Measurements from ENCODE around the gene ADD2. TPM values are rescaled to one million over a fixed set of nuclear protein-coding genes. Genes with fewer than 3 reads are reported as not detected.

The ADD2 gene
- total and polyA plus RNA-seq, 2 experiments from 2014 or later, result 34.6 to 223 TPM

DNA sequence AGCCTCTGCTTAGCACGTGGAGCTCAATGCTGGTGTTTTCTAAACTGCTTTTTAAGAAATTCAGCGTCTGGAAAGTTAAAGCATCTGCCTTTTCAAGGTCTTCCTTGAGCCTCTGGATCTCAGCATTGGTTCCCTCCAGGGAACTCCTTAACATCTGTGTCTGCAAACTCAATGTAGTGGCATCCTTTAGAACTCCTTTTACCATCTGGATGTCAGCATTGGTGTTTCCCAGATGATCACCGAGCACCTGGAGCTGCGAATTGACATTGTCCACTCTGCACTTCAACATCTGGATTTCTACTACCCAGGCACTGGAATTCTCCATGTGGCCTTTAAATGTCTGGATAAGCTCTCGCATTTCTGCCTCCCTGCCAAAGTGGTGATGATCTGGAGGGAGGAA lies 48.7 kb upstream of the ADD2 start (continued):
- TF ChIP-seq, protein P1, sequence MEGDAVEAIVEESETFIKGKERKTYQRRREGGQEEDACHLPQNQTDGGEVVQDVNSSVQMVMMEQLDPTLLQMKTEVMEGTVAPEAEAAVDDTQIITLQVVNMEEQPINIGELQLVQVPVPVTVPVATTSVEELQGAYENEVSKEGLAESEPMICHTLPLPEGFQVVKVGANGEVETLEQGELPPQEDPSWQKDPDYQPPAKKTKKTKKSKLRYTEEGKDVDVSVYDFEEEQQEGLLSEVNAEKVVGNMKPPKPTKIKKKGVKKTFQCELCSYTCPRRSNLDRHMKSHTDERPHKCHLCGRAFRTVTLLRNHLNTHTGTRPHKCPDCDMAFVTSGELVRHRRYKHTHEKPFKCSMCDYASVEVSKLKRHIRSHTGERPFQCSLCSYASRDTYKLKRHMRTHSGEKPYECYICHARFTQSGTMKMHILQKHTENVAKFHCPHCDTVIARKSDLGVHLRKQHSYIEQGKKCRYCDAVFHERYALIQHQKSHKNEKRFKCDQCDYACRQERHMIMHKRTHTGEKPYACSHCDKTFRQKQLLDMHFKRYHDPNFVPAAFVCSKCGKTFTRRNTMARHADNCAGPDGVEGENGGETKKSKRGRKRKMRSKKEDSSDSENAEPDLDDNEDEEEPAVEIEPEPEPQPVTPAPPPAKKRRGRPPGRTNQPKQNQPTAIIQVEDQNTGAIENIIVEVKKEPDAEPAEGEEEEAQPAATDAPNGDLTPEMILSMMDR (conservative IDR thresholded peaks at IDR 0.05; ENCODE audit: low read depth in 2 of 2), result no peak
- TF ChIP-seq ZNF114 (CRISPR knock-in tag; IDR thresholded peaks at IDR 0.05) (no peak), EZH2 (IDR thresholded peaks at IDR 0.05; ENCODE audit: low read depth, unreplicated experiment) (no peak), POLR2AphosphoS5 (IDR thresholded peaks at IDR 0.05; ENCODE audit: low read depth) (no peak)

DNA sequence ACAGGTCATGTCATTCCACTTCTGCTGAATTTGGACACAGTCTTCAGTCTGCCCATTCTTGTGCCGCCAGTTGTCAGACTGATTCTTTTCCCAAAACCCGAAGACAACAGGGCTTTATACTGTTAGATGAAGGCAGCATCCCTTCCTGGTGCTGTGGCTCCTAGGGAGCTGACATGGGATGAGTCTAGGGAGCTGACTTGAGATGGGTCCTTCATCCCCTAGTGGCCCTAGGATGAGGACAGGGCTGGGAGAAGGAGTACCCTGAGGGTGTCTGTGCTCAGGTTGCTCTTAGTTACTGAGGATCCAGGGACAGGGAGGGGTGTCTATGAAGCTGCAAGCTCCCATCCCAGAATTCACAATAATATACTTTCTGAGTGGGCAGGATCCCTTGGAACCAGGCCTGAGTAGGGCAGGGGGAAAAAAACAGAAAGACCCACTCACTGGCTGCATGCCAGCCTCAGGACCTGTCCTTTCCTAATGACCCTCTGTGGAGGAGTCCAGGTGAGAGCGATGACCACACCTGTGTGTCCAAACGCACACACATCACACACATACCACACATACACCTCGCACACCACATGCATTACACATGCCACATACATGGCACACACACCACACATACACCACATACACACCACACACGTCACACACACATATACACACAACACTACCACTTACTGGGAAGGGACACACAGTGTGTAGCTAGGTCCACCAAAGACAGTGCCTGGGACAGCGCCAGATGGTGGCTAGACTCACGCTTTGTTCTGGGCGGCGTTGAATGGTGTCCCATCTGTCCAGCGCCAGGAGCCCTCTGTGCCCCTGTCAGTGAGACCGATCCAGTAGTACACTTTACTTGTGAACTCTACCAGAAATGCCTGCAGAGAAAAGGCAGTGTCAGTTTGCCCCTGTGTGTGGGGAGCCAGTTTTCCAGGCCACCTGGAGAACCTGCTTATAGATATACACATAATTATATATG lies 41.3 kb upstream of the ADD2 start:
- ATAC-seq (no peak; the same call in 2 of the 3 replicates), DNase-seq (ENCODE audit: low spot score) (no peak)
- no peak overlapping the region for H3K4me2 ChIP-seq
- H3K4me3 ChIP-seq, result no peak overlapping the region
- no peaks in the 10 kb centered on the region for H3K4me1 ChIP-seq (ENCODE audit: insufficient read depth)
- H2AFZ ChIP-seq, result no peak overlapping the region
- H3F3A ChIP-seq (replicated peaks; ENCODE audit: low read depth), result no peaks in the 10 kb centered on the region
- TF ChIP-seq EZH2 (IDR thresholded peaks at IDR 0.05; ENCODE audit: low read depth, unreplicated experiment), result no peak
- no peak for TF ChIP-seq EZH2phosphoT487 (IDR thresholded peaks at IDR 0.05; ENCODE audit: unreplicated experiment)
- TF ChIP-seq CREB1 (CRISPR knock-in tag; IDR thresholded peaks at IDR 0.05; ENCODE audit: low read depth), result no peak
- no peak for TF ChIP-seq ETS1 (IDR thresholded peaks at IDR 0.05)
- TF ChIP-seq ZNF331 (CRISPR knock-in tag; IDR thresholded peaks at IDR 0.05; ENCODE audit: low read depth), result no peak
- no peak for TF ChIP-seq JUNB (IDR thresholded peaks at IDR 0.05; ENCODE audit: unreplicated experiment)
- no peak for TF ChIP-seq NANOG (IDR thresholded peaks at IDR 0.05; ENCODE audit: borderline replicate concordance)
- TF ChIP-seq ZNF462 (CRISPR knock-in tag; IDR thresholded peaks at IDR 0.05), result no peak
- TF ChIP-seq, protein P1 (conservative IDR thresholded peaks at IDR 0.05; ENCODE audit: low read depth in 2 of 2), result no peak
- no peak for TF ChIP-seq ZNF114 (CRISPR knock-in tag; IDR thresholded peaks at IDR 0.05)
- no peaks in the 10 kb centered on the region for H3K27me3 ChIP-seq (ENCODE audit: insufficient read depth)
- H3K27ac ChIP-seq (ENCODE audit: low read depth), result no peak overlapping the region
- no peaks in the 10 kb centered on the region; the same call in 2 of the 3 replicates for H3K9me3 Mint-ChIP-seq
- H3K4me3 Mint-ChIP-seq, result no peak overlapping the region
- H3K4me1 Mint-ChIP-seq, result no peaks in the 10 kb centered on the region
- H3K27ac Mint-ChIP-seq, result no peak overlapping the region
- no peaks in the 10 kb centered on the region for H3K36me3 Mint-ChIP-seq (ENCODE audit: low read depth)
- no peaks in the 10 kb centered on the region for H3K36me3 ChIP-seq (ENCODE audit: insufficient read depth)
- H3K27me3 Mint-ChIP-seq (ENCODE audit: insufficient read depth, low read depth, poor library complexity), result peaks cover 8% of the 10 kb centered on the region
- H3K9me2 ChIP-seq (ENCODE audit: insufficient read depth), result peaks cover 9% of the 10 kb centered on the region; the same call in 1 of the 2 replicates
- no peaks in the 10 kb centered on the region for H3K79me2 ChIP-seq (replicated peaks; ENCODE audit: insufficient read depth)
- no peaks in the 10 kb centered on the region for H4K20me1 ChIP-seq (replicated peaks; ENCODE audit: insufficient read depth)

Measured in GM23338 (cell line).